GM21390 (cell line): Measurements from ENCODE around the gene ITGAD.
"Not testable (repeated sequence)": the region's sequence is repeated elsewhere in the genome, so short reads cannot be mapped to it uniquely, and the experiment has no call there.

Experiments
- ATAC-seq: cut with Tn5 transposase; IDR thresholded peaks from one replicate; pipeline ENCODE4 v1.9.1; 2021; ENCODE audit not compliant: unreplicated experiment

The ITGAD gene

GRCh38 chr16:31403590-31404352 is 10.6 kb downstream of the ITGAD start:
- no peak for ATAC-seq

- no peak for ATAC-seq
These were observed 11.4 kb downstream of the ITGAD start for GRCh38 chr16:31404353-31405064.

- no peak for ATAC-seq
These were observed 14.3 kb downstream of the ITGAD start for GRCh38 chr16:31407406-31407805.

- no peak for ATAC-seq
These were observed 16.3 kb downstream of the ITGAD start for GRCh38 chr16:31409433-31409832.

- no peak for ATAC-seq
These were observed 16.9 kb downstream of the ITGAD start for GRCh38 chr16:31410082-31410481.

GRCh38 chr16:31411024-31411844 is 18.1 kb downstream of the ITGAD start:
- ATAC-seq: no peak

GRCh38 chr16:31412750-31413149 is 19.6 kb downstream of the ITGAD start:
- no peak for ATAC-seq

- no peak for ATAC-seq
These were observed 20.2 kb downstream of the ITGAD start for GRCh38 chr16:31413381-31413780.

GRCh38 chr16:31413943-31414342 is 20.8 kb downstream of the ITGAD start:
- no peak for ATAC-seq

GRCh38 chr16:31414706-31415105 is 21.6 kb downstream of the ITGAD start:
- ATAC-seq: no peak

GRCh38 chr16:31416371-31416770 is 23.2 kb downstream of the ITGAD start:
- ATAC-seq: no peak

- not testable (repeated sequence) for ATAC-seq
These were observed 23.9 kb downstream of the ITGAD start for GRCh38 chr16:31417036-31417435.

GRCh38 chr16:31417916-31418315 is 24.8 kb downstream of the ITGAD start:
- no peak for ATAC-seq

- no peak for ATAC-seq
These were observed 26.9 kb downstream of the ITGAD start for GRCh38 chr16:31420037-31420436.

GRCh38 chr16:31421587-31421986 is 28.5 kb downstream of the ITGAD start:
- no peak for ATAC-seq

- no peak for ATAC-seq
These were observed 30.1 kb downstream of the ITGAD start for GRCh38 chr16:31423241-31423640.

- no peak for ATAC-seq
These were observed 30.7 kb downstream of the ITGAD start for GRCh38 chr16:31423801-31424200.

GRCh38 chr16:31427441-31428278 is 34.5 kb downstream of the ITGAD start:
- no peak for ATAC-seq

- no peak for ATAC-seq
These were observed 35.1 kb downstream of the ITGAD start, which contains the start of gene COX6A2 for GRCh38 chr16:31428279-31428597. Gene COX6A2, minus strand, starts transcription at chr16:31428360. Its CDS starts 35 bp downstream, at chr16:31428325.

- no peak for ATAC-seq
These were observed 35.6 kb downstream of the ITGAD start for GRCh38 chr16:31428638-31429247.
